GM21529 (cell line): Measurements from ENCODE around the gene CTBP2.

Experiments
- ATAC-seq: cut with Tn5 transposase; IDR thresholded peaks from one replicate; pipeline ENCODE4 v1.9.1; 2021; ENCODE audit not compliant: unreplicated experiment

The CTBP2 gene

DNA sequence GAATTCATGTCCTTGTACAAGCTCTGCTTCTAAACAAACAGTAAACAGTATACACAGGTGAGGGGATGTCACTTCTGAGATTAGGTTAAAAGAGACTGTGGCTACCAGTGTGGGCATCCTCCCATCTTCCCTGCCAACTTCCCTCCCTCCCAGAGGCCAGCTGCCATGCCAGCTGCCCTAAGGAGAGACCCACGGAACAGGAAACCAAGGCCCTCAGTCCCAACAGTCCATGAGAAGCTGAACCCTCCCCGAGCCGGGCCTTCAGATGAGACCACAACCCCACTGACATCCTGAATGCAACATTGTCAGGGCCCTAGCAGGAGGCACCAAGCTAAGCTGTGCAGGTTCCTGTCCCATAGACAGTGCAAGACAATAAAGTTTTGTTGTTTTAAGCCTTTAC is 106.1 kb downstream of the CTBP2 start:
- no peak for ATAC-seq

DNA sequence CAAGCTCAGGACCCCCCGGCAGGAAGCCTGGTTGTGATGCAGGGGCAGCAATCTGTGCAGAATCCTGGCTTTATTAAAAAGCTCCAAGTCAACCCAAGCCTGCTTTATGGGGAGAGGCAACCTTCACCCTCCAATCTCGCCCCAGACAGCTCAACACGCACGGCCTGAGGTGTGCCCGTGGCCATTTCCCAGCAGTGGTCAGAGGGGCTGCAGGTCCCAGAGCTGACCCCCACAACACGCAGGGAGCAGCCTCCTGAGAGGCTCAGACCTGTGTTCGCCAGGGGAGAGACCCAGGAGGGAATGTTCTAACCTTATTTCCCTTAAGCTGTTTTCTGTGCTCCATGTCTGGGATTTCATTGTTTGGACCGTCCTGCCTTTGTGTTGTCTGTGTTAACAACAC is 108.2 kb downstream of the CTBP2 start:
- no peak for ATAC-seq

GRCh38 chr10:125050383-125050782 is 110.0 kb downstream of the CTBP2 start:
- no peak for ATAC-seq

DNA sequence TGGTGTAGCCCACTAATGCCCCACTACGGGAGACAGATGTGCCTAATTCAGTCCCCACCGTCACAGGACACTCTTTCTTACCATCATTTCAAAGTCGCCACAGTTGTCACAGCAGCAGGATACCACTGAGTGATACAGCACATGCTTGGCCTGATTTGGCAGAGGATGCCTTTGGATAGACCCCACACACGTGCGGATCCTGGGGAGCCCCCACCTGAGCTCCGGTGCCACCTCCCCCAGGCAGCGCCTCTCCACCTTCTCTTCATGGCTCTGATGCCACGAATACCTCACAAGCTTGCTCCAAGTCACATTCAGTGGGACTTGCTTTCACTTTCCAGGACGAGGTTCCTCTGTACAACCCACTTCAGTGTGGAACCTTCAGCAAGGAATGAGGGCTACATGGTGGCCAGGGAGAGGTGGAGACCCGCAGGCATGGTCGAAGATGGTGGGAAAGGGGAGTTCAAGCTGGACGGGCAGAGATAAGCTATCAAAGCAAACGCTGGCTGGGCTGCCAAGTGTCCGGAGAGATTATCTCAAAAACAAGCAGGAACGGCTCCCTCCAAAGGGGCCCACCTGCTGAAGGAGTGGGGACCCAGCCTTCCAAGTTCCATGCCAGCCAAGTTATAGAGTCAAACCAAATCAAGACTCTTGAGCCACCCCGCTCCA is 111.0 kb downstream of the CTBP2 start:
- ATAC-seq = no peak

GRCh38 chr10:125048094-125048864 is 112.1 kb downstream of the CTBP2 start:
- ATAC-seq = peak; percentile 90

DNA sequence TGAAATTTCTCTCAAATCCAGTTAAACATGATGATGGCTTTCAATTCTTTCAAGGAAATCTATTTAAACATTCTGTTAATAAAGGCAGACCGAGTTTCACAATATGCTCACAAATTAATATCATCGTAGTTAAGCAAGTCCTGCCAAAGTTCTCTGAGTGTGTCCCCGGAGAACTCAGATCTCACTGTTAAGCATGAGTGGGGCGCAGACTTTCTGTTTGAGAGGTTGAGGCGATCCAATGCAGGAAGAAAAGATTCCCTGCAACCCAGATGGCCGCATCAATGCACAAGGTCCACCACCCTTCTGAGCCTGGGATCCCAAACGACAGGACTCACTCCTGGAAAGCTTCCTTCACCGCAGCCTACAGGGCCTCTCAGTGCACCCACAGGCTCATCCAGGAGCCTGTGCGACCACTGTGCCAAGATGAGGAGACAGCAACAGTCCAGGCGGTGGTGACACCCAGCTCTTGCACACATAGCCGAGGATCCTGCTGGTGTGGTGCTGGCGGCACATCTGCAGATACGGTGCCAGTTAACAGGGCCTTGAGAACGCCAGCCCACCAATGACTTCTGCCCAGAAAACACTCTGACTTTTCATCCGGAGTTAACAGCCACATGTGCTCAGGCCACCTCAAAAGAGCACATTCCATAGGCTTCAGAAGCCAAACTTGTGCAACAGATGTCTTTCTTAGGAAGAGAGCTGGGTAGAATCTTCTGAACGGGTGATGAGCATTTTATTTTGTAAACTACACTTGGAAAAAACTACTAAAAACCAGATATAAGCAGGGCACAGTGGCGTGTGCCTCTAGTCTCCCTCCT is 116.3 kb downstream of the CTBP2 start:
- ATAC-seq = no peak

GRCh38 chr10:125041856-125042506 is 118.4 kb downstream of the CTBP2 start:
- ATAC-seq = no peak

DNA sequence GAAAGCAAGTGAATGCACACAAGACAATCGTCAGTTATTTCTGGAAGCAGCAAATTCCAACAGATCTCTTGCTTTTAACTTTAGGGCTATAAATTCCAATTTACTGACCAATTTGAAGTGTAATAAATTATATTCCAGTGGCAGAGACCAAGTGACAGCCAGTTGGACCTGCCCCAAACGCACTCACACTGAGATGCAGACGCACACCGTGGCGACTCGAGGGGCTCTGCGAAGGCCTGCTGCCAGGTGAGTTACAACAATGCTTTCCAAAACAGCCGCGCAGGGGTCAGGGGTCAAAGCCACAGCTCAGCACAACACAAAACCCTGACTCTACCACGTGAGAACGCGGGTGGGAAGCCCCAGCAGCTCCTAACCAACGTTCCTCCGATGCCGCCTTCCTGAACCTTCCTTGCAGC is 121.0 kb downstream of the CTBP2 start:
- ATAC-seq = no peak

DNA sequence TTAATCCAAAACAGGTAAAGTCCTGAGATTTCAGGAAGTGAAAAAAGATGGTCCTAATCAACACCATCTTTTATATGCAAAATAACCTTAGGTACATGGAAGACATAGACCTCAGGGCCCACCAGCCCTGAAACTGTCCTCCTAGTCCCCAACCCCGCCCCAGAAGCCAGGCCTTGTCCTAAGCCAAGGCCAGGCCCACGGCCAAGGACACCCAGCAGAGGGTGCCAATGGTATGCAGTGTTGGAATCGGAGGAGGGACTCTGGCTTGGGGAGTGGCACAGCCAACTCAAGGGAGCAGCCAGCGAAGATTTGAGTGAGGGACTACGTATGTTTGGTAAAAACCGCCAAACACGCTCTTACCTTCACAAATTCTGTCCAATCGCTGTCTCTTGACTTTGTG is 121.7 kb downstream of the CTBP2 start:
- ATAC-seq = no peak

DNA sequence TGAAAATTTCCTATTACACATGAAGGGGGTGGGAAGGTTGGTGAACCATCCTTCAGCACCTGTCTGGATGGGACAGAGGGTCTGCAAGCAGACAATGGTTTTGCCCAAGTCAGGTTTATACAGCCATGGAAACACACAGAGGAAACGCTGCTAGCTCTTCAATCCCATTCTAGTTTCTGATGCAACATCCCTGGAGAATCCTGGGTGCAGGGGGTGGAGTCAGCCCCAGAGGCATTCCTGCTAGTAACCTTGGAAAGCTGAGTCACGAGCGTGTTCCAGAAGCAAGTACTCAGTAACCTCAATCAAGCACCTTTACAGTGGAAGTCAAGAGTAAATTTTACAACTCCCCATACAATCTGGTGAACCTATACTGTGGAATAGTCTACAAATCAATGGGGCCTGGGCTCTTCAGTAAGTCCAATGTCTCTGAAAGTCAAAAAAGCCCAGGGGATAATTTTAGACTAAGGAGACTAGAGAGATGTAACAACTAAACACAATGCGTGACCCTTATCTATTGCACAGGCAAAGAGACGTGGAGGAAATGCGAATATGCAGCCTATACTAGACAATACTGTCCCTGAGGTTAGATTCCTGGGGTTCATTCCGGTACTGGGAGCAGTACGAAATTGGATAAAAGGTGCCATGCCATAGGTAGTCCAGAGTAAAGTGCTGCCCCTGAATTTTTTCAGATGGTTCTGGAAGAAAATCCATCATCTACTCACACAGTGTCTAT is 123.1 kb downstream of the CTBP2 start:
- no peak for ATAC-seq

- no peak for ATAC-seq
Measured at GRCh38 chr10:125035588-125036295, 124.6 kb downstream of the CTBP2 start.

- ATAC-seq = no peak
Measured at GRCh38 chr10:125035136-125035535, 125.2 kb downstream of the CTBP2 start.

DNA sequence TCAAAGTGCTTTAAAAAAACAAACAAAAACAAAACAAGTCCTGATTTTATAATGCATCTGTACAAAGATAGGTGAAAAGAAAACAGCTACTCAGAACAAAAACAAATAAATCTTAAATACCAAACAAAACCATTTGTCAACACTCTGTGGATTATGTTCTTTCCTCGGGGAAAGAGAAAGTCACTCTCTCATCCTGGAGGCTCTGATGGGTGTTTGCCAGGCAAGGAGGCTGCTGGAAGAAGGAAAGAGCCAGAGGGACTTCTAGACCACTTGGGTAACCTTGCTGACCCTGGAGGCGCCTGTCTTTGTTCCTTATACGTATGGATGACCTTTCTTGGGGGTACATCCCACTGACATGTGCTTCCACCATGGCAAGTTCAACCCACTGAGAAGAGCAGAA is 125.7 kb downstream of the CTBP2 start:
- no peak for ATAC-seq

GRCh38 chr10:125033146-125033924 is 127.0 kb downstream of the CTBP2 start:
- ATAC-seq = no peak

DNA sequence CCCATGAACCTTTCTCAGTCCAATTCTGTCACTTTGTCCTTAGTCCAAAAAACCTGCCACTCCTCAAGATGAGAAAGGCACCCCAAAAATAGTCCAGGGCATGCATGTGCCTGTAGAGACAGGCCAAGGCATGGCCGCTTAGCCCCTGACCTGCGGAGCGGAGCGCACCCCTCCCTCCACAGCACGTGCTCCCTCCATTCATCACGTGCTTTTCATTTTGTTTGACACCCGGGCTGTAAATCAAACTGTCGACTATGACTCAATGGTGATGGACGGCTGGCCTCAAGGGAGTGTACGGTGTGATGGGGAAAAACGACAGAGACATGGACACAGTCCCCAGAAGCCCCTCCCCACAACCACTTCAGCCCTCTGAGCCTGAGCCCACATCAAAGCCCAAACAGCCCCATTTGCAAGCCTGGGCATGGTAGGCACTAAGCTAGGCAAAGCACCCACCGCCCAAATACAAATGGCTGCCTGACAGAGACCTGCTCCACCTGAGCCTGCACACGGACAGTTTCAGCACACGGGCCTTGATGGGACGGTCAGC is 127.8 kb downstream of the CTBP2 start:
- ATAC-seq = no peak

- no peak for ATAC-seq
Measured at GRCh38 chr10:125030567-125031197, 129.7 kb downstream of the CTBP2 start.

GRCh38 chr10:125029584-125030242 is 130.7 kb downstream of the CTBP2 start:
- ATAC-seq = no peak
